Measurements from ENCODE around the gene CBFA2T2.
"Not testable (repeated sequence)": the region's sequence is repeated elsewhere in the genome, so short reads cannot be mapped to it uniquely, and the experiment has no call there.

The CBFA2T2 gene

GRCh38 chr20:33472868-33473435 is 16.9 kb upstream of the CBFA2T2 start:
- no peak for DNase-seq

DNA sequence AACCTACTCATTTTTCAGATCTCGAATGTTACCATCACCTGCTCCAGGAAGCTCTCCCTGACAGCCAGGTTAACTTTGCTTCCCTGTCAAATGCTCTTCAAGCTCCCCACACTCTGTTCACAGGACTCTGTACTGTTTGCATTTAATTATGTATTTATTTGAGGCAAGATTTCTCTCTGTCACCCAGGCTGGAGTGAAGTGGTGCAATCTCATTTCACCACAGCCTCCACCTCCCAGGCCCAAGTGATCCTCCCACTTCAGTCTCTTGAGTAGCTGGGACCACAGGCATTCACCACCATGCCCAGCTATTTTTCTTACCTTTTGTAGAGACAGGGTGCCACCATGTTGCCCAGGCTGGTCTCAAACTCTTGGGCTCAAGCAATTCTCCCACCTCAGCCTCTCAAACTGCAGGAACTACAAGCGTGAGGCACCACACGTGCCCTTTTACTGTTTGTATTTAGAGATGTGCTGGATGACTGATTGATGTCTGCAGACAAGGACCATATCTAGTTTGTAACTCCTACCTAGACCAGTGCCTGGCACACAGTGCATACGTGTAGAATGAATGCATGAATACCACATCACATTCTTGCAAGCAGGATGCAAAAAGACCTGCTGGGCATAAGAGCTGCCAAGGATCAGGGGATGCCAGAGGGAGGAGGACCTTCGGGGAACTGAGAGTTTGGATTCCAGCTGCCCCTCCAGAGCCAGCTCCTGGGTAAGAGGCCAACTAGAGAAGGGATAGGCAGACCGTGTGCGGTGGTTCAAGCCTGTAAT is 15.6 kb upstream of the CBFA2T2 start:
- DNase-seq: no peak

DNA sequence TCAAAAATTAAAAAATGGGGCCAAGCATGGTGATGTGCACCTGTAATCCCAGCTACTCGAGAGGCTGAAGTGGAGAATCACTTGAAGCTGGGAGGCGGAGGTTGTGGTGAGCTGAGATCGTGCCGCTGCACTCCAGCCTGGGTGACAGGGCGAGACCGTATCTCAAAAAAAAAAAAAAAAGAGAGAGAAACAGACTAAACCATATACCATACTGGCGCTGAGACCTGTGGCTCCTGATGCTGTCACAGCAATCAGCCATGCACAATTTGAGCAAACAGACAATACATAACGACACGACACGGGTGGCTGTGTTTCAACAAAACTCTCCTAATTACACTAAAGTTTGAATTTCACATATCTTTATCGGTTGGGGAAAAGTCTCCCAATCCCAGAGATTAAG is 14.9 kb upstream of the CBFA2T2 start:
- no peak for DNase-seq

- no peak for DNase-seq
These were observed 14.3 kb upstream of the CBFA2T2 start for GRCh38 chr20:33475381-33476152.

GRCh38 chr20:33477386-33478234 is 12.3 kb upstream of the CBFA2T2 start:
- DNase-seq: peak; percentile 95

DNA sequence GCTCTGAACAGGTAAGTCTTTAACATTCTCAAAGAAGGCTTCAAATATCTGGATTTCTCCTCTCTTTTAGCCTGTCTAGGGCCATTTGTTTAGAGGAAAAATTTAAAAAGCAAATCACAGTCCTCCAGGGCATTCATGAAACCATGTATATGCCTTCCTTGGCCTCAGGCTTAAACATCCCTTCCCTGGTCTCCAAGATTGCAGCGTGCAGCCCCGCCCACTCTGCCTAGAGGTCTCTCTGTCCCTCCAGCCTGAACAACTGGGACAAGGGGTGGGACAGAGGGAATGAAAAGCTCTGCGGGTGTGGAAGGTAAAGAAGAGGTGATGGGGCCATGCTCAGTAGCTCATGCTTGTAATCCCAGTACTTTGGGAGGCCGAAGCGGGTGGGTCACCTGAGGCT is 9.8 kb upstream of the CBFA2T2 start:
- no peak for DNase-seq

DNA sequence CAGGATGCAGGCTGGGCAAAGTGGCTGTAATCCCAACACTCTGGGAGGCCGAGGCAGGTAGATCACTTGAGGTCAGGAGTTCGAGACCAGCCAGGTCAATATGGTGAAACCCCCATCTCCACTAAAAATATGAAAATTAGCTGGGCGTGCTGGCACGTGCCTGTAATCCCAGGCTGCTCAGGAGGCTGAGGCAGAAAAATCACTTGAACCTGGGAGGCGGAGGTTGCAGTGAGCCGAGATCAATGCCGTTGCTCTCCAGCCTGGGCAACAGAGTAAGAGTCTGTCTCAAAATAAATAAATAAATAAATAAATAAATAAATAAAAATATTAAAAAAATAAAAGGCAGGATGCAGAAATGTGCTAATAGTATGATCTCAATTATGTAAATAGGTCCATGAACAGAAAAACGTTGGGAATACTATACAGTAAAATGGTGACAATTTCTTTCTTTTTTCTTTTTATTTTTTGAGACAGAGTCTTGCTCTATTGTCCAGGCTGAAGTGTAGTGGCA is 8.4 kb upstream of the CBFA2T2 start:
- DNase-seq: no peak

GRCh38 chr20:33482581-33482980 is 7.3 kb upstream of the CBFA2T2 start:
- DNase-seq: no peak

GRCh38 chr20:33483186-33483585 is 6.7 kb upstream of the CBFA2T2 start:
- not testable (repeated sequence) for DNase-seq

- no peak for DNase-seq
These were observed 1.7 kb upstream of the CBFA2T2 start for GRCh38 chr20:33488201-33488600.

DNA sequence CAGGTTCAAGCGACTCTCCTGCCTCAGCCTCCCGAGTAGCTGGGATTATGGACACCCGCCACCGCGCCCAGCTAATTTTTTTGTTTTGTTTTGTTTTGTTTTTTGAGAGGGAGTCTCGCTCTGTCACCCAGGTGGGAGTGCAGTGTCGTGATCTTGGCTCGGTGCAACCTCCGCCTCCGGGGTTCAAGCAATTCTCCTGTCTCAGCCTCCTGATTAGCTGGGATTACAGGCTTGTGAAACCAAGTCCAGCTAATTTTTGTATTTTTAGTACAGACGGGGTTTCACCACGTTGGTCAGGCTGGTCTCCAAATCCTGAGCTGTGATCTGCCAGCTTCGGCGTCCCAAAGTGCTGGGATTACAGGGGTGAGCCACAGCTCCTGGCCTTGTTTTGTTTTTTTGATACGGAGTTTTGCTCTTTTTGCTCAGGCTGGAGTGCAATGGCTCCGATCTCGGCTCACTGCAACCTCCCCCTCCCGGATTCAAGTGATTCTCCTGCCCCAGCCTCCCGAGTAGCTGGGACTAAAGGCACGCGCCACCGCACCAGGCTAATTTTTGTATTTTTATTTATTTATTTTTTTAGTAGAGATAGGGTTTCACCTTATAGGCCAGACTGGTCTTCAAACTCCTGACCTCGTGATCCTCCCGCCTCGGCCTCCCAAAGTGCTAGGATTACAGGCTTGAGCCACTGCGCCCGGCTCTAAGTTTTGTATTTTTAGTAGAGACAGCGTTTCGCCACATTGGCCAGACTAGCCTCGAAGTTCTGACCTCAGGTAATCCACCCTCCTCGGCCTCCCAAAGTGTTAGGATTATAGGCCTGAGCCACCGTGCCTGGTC is 1.0 kb upstream of the CBFA2T2 start:
- not testable (repeated sequence) for DNase-seq

DNA sequence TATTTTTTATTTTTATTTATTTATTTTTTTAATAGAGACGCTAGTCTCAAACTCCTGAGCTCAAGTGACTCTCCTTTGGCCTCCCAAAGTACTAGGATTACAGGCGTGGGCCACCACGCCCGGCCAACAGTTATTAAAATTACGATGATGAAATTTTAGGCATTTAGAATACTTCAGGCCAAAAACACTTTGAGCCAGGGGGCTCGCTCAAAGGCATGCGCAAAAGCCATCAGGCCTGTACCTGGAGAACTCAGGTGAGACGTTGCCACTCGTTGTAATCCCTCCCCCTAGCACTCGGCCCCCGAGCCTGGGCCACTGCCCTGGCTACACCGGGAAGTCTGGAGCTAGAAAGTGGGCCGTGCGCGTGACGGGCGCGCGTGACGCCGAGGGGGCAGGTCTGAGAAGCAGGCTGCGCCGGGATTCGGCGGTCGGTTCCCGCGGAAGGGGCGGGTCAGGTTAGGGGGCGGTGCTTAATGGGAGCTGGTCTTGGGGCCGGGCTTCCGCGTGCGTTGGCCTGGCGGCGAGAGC is 337 bp upstream of the CBFA2T2 start:
- DNase-seq: peak; percentile 76

DNA sequence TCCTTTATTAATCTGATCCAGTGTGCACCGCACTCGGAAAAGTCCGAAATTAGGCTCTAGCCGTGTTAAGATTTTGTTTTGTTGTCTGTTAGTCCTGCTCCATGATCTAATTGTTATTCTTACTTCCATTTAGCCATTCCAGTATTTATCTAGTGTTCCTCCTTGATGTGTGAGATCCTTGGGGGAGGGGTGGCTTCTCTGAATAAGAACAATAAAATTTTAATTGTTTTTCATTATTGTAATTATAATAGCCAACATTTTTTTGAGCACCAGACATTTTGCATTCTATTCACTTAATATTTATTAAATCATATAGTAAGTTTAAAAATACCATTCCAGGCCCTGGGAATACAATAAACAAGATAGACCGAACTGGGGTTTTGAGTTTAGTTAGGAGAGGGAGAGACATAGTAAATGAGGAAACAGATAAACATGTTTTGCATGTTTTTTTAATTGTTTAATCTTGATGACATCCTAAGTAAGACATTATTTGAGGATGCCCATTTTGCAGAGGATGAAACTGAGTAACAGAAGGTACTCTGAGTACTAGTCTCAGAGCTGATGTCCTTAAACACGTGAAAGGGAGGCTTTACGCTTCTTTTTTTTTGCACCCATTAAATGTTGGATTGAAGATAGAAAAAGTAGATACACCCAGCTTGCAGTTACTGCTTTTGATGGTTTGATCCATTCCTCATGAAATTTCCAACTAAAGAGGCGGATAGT is 1.2 kb downstream of the CBFA2T2 start:
- DNase-seq: no peak

DNA sequence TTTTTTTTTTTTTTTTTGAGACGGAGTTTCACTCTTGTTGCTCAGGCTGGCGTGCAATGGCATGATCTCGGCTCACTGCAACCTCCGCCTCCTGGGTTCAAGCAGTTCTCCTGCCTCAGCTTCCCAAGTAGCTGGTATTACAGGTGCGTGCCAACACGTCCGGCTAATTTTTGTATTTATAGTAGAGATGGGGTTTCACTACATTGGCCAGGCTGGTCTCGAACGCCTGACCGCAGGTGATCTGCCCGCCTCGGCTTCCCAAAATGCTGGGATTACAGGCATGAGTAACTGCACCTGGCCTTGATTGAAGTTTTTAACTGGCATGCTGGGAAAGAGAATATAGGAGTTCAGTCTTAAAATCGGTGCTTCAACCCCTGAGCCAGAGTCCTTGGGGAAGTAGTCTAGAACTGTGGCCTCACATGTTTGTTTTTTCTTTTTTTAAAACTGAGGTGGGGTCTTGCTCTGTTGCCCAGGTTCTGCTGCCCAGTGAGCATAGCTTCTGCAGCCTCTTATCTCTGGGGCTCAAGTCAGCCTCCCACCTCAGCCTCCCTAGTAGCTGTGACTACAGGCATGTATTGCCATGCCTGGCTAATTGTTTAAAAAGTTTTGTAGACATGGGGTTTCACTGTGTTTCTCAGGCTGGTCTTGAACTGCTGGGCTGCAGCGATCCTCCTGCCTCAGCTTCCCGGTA is 3.3 kb downstream of the CBFA2T2 start:
- no peak for DNase-seq

GRCh38 chr20:33496776-33497175 is 6.9 kb downstream of the CBFA2T2 start:
- DNase-seq: not testable (repeated sequence)

GRCh38 chr20:33499355-33499754 is 9.5 kb downstream of the CBFA2T2 start:
- DNase-seq: no peak

DNA sequence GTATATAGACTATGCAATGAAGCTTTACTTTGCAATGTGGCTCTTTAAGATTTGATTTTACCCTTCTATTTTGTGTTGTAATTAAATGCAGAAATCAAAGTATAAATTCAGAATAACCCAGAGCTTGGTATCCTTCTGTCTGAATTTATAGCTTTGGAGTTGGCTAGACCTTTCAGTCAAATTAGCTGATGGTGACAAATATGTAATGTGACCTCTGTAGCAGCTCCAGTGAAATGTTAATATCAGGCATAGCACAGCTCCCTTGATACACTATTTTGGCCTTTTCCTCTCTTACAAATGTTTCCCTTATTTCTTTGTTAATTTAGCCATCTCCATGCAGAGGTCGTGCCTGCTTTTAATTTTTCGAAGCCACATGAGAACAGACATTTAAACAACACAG is 11.1 kb downstream of the CBFA2T2 start:
- DNase-seq: no peak

DNA sequence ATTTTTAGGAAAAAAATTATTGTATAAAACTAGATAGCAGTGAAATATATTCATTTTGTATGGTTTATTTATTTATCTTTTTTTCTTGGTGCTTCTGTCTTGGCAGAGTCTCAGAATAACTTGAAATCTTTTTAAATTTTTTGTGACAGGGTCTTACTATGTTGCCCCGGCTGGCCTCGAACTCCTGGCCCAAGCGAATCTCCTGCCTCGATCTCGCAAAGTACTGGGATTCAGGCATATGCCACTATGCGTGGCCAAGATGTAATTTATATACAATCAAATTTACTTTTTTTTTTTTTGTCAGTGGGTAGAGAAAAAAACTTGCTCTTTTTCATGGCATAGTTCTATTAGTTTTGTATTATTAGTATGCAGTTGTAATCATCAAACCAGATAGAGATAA is 13.7 kb downstream of the CBFA2T2 start:
- DNase-seq: no peak

- no peak for DNase-seq
These were observed 16.7 kb downstream of the CBFA2T2 start for GRCh38 chr20:33506576-33506975.

DNA sequence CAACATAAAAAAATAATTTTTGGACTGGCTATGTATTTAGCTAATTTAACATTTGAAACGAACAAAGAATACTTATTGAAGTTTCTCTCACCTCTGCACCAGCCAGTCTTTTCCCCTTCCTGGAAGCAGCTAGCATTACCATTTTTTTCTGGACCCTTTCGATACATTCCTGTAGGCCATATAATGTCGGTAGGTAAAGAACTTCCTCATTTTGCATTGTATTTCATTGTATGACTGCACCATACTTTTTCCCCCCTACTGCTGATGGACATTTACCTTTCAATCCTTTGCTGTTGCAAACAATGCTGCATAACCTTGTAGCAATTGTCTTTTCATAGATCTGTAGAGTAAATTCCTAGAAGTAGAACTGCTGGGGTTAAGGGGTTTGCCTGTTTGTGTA is 17.6 kb downstream of the CBFA2T2 start:
- DNase-seq: no peak

All from NCI-H2081 treated with DMSO at 0.1 percent for 48 hours (cell line).